ENCODE data around the gene TGFA. TPM values are rescaled to one million over a fixed set of nuclear protein-coding genes. Genes with fewer than 3 reads are reported as not detected.

The TGFA gene
- total RNA-seq, 1 experiment from 2014 or later: 27.7 TPM

- Histone ChIP-seq H3F3A (ENCODE audit: insufficient read depth, low read depth) (peaks cover 15% of the 10 kb centered on the region; the same call in 1 of the 2 replicates), H3K9me2 (ENCODE audit: insufficient read depth) (no peaks in the 10 kb centered on the region), H3K27ac (peak overlapping the region; percentile 98), H3K4me3 (peak overlapping the region; percentile 99), H3K9me3 (ENCODE audit: insufficient read depth, low read depth) (no peaks in the 10 kb centered on the region), H4K20me1 (ENCODE audit: insufficient read depth) (no peaks in the 10 kb centered on the region), H3K27me3 (ENCODE audit: insufficient read depth, low read depth) (no peaks in the 10 kb centered on the region), H3K4me1 (replicated peaks; ENCODE audit: insufficient read depth) (peaks cover 50% of the 10 kb centered on the region), H3K4me2 (peak overlapping the region; percentile 86), H3K36me3 (ENCODE audit: low read depth) (no peaks in the 10 kb centered on the region), H3K79me2 (ENCODE audit: low read depth) (peaks cover 45% of the 10 kb centered on the region), H2AFZ (peak overlapping the region; percentile 75)
- POLR2A ChIA-PET (ENCODE audit: unreplicated experiment): no interaction called here
- CTCF ChIA-PET: no interaction called here
- TF ChIP-seq, protein P1, sequence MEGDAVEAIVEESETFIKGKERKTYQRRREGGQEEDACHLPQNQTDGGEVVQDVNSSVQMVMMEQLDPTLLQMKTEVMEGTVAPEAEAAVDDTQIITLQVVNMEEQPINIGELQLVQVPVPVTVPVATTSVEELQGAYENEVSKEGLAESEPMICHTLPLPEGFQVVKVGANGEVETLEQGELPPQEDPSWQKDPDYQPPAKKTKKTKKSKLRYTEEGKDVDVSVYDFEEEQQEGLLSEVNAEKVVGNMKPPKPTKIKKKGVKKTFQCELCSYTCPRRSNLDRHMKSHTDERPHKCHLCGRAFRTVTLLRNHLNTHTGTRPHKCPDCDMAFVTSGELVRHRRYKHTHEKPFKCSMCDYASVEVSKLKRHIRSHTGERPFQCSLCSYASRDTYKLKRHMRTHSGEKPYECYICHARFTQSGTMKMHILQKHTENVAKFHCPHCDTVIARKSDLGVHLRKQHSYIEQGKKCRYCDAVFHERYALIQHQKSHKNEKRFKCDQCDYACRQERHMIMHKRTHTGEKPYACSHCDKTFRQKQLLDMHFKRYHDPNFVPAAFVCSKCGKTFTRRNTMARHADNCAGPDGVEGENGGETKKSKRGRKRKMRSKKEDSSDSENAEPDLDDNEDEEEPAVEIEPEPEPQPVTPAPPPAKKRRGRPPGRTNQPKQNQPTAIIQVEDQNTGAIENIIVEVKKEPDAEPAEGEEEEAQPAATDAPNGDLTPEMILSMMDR (conservative IDR thresholded peaks at IDR 0.05): peak; percentile 35
- no peak for TF ChIP-seq EZH2 (IDR thresholded peaks at IDR 0.05; ENCODE audit: low read depth)
- TSS peak; percentile 24 for BruUV-seq (replicated peaks)
- no peak for DNase-seq
- intact Hi-C loops (cut with micrococcal nuclease; ENCODE audit: unreplicated experiment): loop anchor here (1.0 to 5.0 kb wide), 7 partner anchors 45 to 252 kb away; partner anchors contain the start of gene FAM136A
These were observed 789 bp upstream of the TGFA start for GRCh38 chr2:70554338-70554892.

DNA sequence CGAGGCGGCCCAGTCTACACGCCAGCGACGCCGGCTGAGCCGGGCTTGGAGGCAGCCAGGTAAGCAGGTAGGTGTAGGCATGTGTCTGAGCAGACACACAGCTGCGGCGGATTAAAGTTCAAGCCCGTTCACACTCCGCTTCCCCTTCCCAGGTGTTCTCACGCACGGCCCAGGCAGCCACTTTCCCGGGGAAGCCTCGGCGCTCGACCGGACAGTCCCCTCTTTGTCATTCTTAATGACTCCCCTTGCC lies 367 bp downstream of the TGFA start:
- Histone ChIP-seq H3K4me3 (peak overlapping the region; percentile 99), H3K79me2 (ENCODE audit: low read depth) (peaks cover 57% of the 10 kb centered on the region), H3K9me2 (ENCODE audit: insufficient read depth) (no peaks in the 10 kb centered on the region), H3K27ac (peak overlapping the region; percentile 98), H3F3A (ENCODE audit: insufficient read depth, low read depth) (peaks cover 15% of the 10 kb centered on the region; the same call in 1 of the 2 replicates), H3K4me2 (peak overlapping the region; percentile 82), H4K20me1 (ENCODE audit: insufficient read depth) (no peaks in the 10 kb centered on the region), H3K4me1 (replicated peaks; ENCODE audit: insufficient read depth) (peaks cover 50% of the 10 kb centered on the region), H3K36me3 (ENCODE audit: low read depth) (no peaks in the 10 kb centered on the region), H3K27me3 (ENCODE audit: insufficient read depth, low read depth) (no peaks in the 10 kb centered on the region), H2AFZ (peak overlapping the region; percentile 40), H3K9me3 (ENCODE audit: insufficient read depth, low read depth) (no peaks in the 10 kb centered on the region)
- ChIA-PET CTCF (interaction anchor here (0.6 to 0.7 kb wide), 2 partner anchors 65 to 73 kb away, joined by 3 to 4 read pairs; no protein-coding TSS in a partner anchor), POLR2A (ENCODE audit: unreplicated experiment) (interaction anchor here (0.5 to 0.7 kb wide), 2 partner anchors 213 to 639 kb away, joined by 3 to 4 read pairs; no protein-coding TSS in a partner anchor)
- TSS peak; percentile 64 for BruUV-seq (replicated peaks)
- TF ChIP-seq, protein P1 (conservative IDR thresholded peaks at IDR 0.05): no peak
- no peak for TF ChIP-seq EZH2 (IDR thresholded peaks at IDR 0.05; ENCODE audit: low read depth)
- no peak for DNase-seq
- intact Hi-C loops (cut with micrococcal nuclease; ENCODE audit: unreplicated experiment): loop anchor here (1.0 to 5.0 kb wide), 4 partner anchors 69 to 251 kb away; partner anchors contain the start of gene FAM136A

DNA sequence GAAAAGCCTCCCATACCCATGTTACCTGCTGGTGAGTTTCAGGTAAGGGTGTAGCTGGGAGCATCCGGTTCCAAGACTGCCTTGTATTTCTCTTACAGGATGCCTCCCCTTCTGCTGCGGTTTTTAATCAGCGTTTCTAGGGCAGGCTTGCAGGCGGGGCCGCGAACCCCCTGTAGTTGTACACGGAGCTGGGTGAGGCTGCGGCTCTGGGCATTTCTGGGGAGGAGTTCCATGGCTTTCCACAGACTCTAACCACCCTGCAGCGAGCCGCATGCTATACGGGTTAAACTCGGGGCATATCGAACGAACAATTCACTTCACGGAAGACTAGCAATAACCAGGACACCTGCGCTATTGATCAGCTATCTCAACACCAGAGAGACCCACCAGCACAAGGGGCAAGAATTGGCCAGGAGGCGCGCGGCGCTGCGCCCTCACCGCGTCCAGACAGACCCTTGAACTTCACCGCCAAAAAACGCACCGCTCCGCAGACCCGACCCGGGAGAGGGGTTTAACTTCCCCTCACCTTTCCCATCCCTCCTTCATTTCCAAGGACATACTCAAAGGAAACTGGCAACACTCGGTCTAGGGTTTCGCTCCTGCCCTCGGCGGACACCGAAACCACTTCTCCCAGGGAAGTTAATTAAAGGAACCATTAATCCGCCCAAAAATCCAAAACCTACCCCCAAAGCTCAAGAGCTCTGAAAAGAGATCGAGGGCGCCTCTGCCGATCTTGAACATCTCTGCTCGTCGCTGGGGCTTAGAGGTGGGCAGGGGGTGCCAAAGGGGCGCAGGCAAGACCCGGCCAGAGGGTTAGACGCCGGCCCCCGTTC lies 909 bp downstream of the TGFA start:
- peak overlapping the region; percentile 40 for H2AFZ ChIP-seq
- no peaks in the 10 kb centered on the region for H3K27me3 ChIP-seq (ENCODE audit: insufficient read depth, low read depth)
- H3F3A ChIP-seq (ENCODE audit: insufficient read depth, low read depth): peaks cover 15% of the 10 kb centered on the region; the same call in 1 of the 2 replicates
- H3K4me2 ChIP-seq: peak overlapping the region; percentile 82
- no peaks in the 10 kb centered on the region for H3K9me3 ChIP-seq (ENCODE audit: insufficient read depth, low read depth)
- no peaks in the 10 kb centered on the region for H3K36me3 ChIP-seq (ENCODE audit: low read depth)
- H3K27ac ChIP-seq: peak overlapping the region; percentile 98
- peak overlapping the region; percentile 99 for H3K4me3 ChIP-seq
- peak; percentile 63 to 66 for DNase-seq
- intact Hi-C loops (cut with micrococcal nuclease; ENCODE audit: unreplicated experiment): loop anchor here (1.0 to 5.0 kb wide), 5 partner anchors 28 to 250 kb away; partner anchors contain the start of gene FAM136A
- peaks cover 62% of the 10 kb centered on the region for H3K79me2 ChIP-seq (ENCODE audit: low read depth)
- CTCF ChIA-PET: interaction anchor here (0.6 kb wide), 1 partner anchor 65 kb away, joined by 3 read pairs; no protein-coding TSS in a partner anchor
- POLR2A ChIA-PET (ENCODE audit: unreplicated experiment): interaction anchor here (0.5 to 0.8 kb wide), 10 partner anchors 11 to 724 kb away, joined by 3 to 7 read pairs (median 4); no protein-coding TSS in a partner anchor
- H3K9me2 ChIP-seq (ENCODE audit: insufficient read depth): no peaks in the 10 kb centered on the region
- H4K20me1 ChIP-seq (ENCODE audit: insufficient read depth): no peaks in the 10 kb centered on the region
- TF ChIP-seq, protein P1 (conservative IDR thresholded peaks at IDR 0.05): no peak
- TF ChIP-seq EZH2 (IDR thresholded peaks at IDR 0.05; ENCODE audit: low read depth): no peak
- peaks cover 48% of the 10 kb centered on the region for H3K4me1 ChIP-seq (replicated peaks; ENCODE audit: insufficient read depth)
- BruUV-seq (replicated peaks): TSS peak; percentile 79
